Measurements from ENCODE around the gene IMPACT.

The IMPACT gene, protein sequence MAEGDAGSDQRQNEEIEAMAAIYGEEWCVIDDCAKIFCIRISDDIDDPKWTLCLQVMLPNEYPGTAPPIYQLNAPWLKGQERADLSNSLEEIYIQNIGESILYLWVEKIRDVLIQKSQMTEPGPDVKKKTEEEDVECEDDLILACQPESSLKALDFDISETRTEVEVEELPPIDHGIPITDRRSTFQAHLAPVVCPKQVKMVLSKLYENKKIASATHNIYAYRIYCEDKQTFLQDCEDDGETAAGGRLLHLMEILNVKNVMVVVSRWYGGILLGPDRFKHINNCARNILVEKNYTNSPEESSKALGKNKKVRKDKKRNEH

DNA sequence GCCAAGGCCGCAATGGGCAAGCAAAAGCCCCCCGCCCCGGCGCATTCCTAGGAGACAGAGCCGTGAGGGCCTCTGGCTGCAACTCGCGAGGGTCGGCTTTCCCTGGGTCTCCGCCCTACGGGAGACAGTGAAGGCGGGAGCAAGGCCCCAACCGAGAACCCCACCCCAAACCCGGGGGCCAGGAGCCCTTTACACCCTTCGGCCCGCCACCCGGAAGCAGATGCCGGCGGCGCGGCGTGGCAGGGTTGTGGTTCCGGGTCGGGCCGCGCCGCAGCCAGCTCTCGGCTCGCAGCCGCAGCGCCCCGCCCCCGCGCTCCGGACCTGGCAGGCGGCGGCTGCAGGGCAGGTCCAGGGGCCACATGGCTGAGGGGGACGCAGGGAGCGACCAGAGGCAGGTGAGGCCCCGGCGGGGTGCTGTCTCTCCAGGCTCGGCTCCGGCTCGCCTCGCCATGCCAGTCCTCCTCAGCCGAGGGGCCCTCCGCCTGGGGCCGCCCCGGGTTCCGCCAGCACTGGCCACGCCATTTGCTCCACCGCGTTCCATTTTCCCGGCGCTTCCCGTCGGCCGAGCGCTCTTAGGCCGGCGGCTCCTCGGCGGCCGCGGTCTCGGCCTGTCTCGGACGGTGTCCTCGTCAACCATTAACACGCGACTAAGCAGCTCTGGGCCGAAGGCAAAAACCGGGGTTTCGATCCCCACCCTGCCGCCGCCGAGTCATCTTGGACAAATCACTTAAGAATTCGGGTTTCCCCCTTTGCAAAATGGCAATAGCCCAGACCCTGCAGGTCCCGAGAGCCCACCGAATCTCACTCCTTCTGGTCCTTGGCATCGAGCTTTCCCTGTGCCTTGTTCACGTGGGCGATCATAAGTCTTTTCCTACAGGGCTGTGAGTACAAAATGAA is at the start of gene IMPACT:
Gene IMPACT, plus strand, starts transcription at position 273 of the 897 bp plus-strand sequence. Its CDS starts 87 bp downstream, at position 360.
- peak within 1 kb of the TSS; percentile 75 for H3K4me3 ChIP-seq (replicated peaks; ENCODE audit: low read depth, low read length)
- peak; percentile 83 for DNase-seq (ENCODE audit: low read depth)
- TF ChIP-seq, protein P1, sequence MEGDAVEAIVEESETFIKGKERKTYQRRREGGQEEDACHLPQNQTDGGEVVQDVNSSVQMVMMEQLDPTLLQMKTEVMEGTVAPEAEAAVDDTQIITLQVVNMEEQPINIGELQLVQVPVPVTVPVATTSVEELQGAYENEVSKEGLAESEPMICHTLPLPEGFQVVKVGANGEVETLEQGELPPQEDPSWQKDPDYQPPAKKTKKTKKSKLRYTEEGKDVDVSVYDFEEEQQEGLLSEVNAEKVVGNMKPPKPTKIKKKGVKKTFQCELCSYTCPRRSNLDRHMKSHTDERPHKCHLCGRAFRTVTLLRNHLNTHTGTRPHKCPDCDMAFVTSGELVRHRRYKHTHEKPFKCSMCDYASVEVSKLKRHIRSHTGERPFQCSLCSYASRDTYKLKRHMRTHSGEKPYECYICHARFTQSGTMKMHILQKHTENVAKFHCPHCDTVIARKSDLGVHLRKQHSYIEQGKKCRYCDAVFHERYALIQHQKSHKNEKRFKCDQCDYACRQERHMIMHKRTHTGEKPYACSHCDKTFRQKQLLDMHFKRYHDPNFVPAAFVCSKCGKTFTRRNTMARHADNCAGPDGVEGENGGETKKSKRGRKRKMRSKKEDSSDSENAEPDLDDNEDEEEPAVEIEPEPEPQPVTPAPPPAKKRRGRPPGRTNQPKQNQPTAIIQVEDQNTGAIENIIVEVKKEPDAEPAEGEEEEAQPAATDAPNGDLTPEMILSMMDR (IDR thresholded peaks at IDR 0.05; ENCODE audit: low read length, missing control alignments) = no peak

DNA sequence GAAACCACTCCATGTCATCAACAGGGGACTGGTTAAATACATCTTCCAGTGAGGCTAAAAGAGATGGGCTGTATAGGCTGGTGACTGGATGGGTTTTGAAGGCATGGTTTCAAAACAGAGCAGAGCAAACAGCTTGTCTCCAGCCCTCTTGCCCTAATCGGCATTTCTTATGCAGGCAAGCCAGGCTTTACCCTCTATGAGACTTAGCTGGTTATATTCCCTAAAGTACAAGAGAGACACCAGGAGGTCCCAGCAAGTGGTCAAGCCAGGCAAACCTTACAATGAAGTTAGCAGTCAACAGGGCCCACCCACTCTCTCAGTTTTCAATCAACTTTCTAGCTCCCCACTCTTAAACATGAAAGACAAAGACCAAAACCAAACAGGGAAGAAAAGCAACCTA is 47.9 kb upstream of the IMPACT start:
- DNase-seq (ENCODE audit: low read depth) = no peak
- no peak overlapping the region for H3K4me3 ChIP-seq (replicated peaks; ENCODE audit: low read depth, low read length)
- TF ChIP-seq, protein P1 (IDR thresholded peaks at IDR 0.05; ENCODE audit: low read length, missing control alignments) = no peak

DNA sequence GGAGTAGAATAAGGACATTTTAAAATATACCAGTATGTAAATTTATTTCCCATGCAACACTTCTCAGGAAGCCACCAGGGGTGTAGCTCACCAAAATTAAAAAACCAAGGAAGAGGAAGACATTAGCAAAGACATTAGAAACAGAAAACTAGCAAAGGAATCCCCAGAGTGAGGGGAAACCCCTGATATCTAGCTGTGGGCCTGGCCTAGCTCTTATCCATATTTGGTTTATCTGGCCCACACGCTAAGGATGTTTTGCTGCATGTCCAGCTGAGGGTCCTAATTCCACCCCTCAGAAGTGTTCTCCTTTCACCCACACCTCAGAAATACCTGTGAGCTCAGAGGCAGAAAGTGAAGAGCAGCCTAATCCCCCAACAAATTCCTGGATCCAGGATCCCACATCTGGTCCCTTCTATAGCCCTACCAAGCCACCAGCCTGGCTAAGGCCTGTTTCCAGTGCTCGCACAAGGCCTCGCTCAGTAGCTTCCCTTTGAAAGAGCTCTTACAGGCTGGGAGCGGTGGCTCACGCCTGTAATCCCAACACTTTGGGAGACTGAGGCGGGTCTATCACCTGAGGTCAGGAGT is 46.2 kb upstream of the IMPACT start:
- TF ChIP-seq, protein P1 (IDR thresholded peaks at IDR 0.05; ENCODE audit: low read length, missing control alignments) = no peak
- DNase-seq (ENCODE audit: low read depth) = no peak
- H3K4me3 ChIP-seq (replicated peaks; ENCODE audit: low read depth, low read length) = no peak overlapping the region

DNA sequence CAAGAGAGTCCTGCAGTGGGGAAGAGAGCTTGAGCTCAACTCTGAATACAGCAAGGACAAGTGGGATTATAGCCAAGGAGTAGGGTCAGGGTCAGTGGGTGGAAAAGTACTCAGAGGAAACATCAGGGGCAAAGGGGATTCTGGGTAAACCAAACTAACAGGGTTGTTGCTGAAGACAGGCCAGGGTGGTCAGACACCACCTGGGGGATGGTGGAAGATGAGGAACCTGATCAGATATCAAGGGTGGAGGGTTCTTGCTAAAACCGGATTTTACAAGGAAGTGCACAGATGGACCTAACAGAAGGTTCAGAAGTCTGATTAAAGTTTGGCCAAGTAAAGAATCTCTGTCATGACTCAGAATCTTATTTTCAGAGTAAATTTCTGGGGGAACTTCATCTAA is 45.3 kb upstream of the IMPACT start:
- DNase-seq (ENCODE audit: low read depth) = no peak

DNA sequence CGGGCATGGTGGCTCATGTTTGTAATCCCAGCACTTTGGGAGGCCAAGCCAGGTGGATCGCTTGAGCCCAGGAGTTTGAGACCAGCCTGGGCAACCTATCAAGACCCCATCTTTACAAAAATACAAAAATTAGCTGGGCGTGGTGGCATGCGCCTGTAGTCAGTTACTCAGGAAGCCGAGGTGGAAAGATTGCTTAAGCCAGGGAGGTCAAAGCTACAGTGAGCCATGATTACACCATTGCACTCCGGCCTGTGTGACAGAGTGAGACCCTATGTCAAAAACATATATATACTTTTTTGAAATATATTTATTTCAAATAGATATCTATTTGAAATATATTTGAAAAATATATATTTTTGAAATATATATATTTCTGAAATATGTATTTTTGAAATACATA is 39.8 kb upstream of the IMPACT start:
- no peak overlapping the region for H3K4me3 ChIP-seq (replicated peaks; ENCODE audit: low read depth, low read length)
- no peak for DNase-seq (ENCODE audit: low read depth)
- TF ChIP-seq, protein P1 (IDR thresholded peaks at IDR 0.05; ENCODE audit: low read length, missing control alignments) = no peak

More for the DNA sequence above, 45.3 kb upstream of the IMPACT start:
- no peak overlapping the region for H3K4me3 ChIP-seq (replicated peaks; ENCODE audit: low read depth, low read length)
- TF ChIP-seq, protein P1 (IDR thresholded peaks at IDR 0.05; ENCODE audit: low read length, missing control alignments) = no peak

DNA sequence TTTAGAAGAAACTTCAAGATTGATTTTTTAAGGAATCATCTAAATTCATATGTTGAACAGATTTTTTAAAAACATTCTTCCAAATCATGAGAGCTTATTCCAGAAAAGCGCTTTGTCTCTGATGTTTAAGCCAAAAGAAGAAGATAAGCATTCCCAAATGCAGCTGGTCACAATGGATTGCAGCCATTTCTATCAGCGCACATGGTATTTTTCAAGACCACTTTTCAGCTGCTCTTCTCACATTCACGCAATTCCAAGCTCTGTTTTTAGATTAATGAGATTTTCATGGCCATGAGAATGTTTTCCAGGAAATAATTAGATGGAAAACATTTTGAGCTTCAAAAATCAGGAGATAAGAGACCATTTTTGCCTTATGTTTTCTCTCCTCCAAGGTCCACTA is 37.5 kb upstream of the IMPACT start:
- peak; percentile 21 for DNase-seq (ENCODE audit: low read depth)
- no peak overlapping the region for H3K4me3 ChIP-seq (replicated peaks; ENCODE audit: low read depth, low read length)
- TF ChIP-seq, protein P1 (IDR thresholded peaks at IDR 0.05; ENCODE audit: low read length, missing control alignments) = no peak
